ENCODE results near the gene GALNT17.

DNA sequence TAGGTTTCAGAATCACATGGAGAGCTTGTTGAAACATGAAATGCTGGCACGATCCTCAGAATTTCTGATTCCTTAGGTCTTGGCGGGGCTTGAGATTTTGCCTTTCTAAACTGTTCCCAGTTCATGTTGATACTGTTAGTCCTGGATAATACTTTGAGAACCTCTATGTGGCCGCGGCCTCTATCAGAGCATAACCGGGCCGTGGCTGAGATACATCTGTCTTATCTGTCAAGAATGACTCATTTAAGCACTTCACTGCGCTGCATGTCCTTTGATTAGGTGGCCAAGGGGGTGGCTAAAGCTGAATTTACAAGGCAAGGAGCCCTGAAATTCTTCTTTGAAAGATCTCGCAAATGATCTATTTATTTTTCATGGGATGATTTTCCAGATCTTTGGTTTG is 66.9 kb downstream of the GALNT17 start:
- TF ChIP-seq, protein P1, sequence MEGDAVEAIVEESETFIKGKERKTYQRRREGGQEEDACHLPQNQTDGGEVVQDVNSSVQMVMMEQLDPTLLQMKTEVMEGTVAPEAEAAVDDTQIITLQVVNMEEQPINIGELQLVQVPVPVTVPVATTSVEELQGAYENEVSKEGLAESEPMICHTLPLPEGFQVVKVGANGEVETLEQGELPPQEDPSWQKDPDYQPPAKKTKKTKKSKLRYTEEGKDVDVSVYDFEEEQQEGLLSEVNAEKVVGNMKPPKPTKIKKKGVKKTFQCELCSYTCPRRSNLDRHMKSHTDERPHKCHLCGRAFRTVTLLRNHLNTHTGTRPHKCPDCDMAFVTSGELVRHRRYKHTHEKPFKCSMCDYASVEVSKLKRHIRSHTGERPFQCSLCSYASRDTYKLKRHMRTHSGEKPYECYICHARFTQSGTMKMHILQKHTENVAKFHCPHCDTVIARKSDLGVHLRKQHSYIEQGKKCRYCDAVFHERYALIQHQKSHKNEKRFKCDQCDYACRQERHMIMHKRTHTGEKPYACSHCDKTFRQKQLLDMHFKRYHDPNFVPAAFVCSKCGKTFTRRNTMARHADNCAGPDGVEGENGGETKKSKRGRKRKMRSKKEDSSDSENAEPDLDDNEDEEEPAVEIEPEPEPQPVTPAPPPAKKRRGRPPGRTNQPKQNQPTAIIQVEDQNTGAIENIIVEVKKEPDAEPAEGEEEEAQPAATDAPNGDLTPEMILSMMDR (IDR thresholded peaks at IDR 0.05; ENCODE audit: low read depth, low read length), result no peak
- TF ChIP-seq EZH2phosphoT487 (IDR thresholded peaks at IDR 0.05; ENCODE audit: low read depth), result no peak
